NOMO-1 treated with dmso at 0.1 percent for 144 hours (cell line): ENCODE data around the gene PTPRU.
"Not testable (repeated sequence)": the region's sequence is repeated elsewhere in the genome, so short reads cannot be mapped to it uniquely, and the experiment has no call there.

Experiments
- DNase-seq: peaks from one replicate; lab custom pipeline; 2025; ENCODE audit not compliant: unreplicated experiment; lab: John Stamatoyannopoulos, UW

Gene PTPRU

GRCh38 chr1:29221296-29221695 lies 15.0 kb upstream of the PTPRU start:
- no peak for DNase-seq

GRCh38 chr1:29222260-29222659 lies 14.1 kb upstream of the PTPRU start:
- not testable (repeated sequence) for DNase-seq

GRCh38 chr1:29222686-29223085 lies 13.6 kb upstream of the PTPRU start:
- DNase-seq, result no peak

GRCh38 chr1:29223521-29223920 lies 12.8 kb upstream of the PTPRU start:
- DNase-seq, result no peak

GRCh38 chr1:29224356-29224837 lies 11.9 kb upstream of the PTPRU start:
- no peak for DNase-seq

- no peak for DNase-seq
Measured at GRCh38 chr1:29225361-29225760, 11.0 kb upstream of the PTPRU start.

- DNase-seq, result no peak
Measured at GRCh38 chr1:29227511-29227910, 8.8 kb upstream of the PTPRU start.

- no peak for DNase-seq
Measured at GRCh38 chr1:29230204-29230552, 6.1 kb upstream of the PTPRU start.

- peak; percentile 75 for DNase-seq
Measured at GRCh38 chr1:29230553-29231378, 5.6 kb upstream of the PTPRU start, which contains the start of gene MECR. Gene MECR (minus strand): TSS chr1:29230934. CDS start chr1:29230906, 28 bp downstream.

GRCh38 chr1:29232387-29232786 lies 3.9 kb upstream of the PTPRU start:
- DNase-seq, result no peak

GRCh38 chr1:29233693-29234092 lies 2.6 kb upstream of the PTPRU start:
- DNase-seq, result no peak

- no peak for DNase-seq
Measured at GRCh38 chr1:29234471-29234870, 1.9 kb upstream of the PTPRU start.

GRCh38 chr1:29234881-29235280 lies 1.4 kb upstream of the PTPRU start:
- not testable (repeated sequence) for DNase-seq

GRCh38 chr1:29236712-29237128 lies 398 bp downstream of the PTPRU start:
- no peak for DNase-seq

GRCh38 chr1:29237129-29237821 lies 953 bp downstream of the PTPRU start:
- DNase-seq, result no peak

- DNase-seq, result no peak
Measured at GRCh38 chr1:29237852-29238619, 1.7 kb downstream of the PTPRU start.

- DNase-seq, result no peak
Measured at GRCh38 chr1:29238620-29239002, 2.3 kb downstream of the PTPRU start.

GRCh38 chr1:29239142-29239541 lies 2.8 kb downstream of the PTPRU start:
- DNase-seq, result no peak

- DNase-seq, result no peak
Measured at GRCh38 chr1:29240400-29240837, 4.1 kb downstream of the PTPRU start.

GRCh38 chr1:29240986-29241385 lies 4.7 kb downstream of the PTPRU start:
- DNase-seq, result no peak
